Peyer's patch (tissue), 4 donors: ENCODE results near the gene ISCA1.

Experiments
- CTCF ChIP-seq, 6 experiments: fragments of 450-650 bp in 4 of 6; fragments of 200-600 bp in 2 of 6; sonication (generic) in 1 of 6; IDR thresholded peaks; one replicate each; pipeline ENCODE4 v1.5.1; 2017 to 2019; ENCODE audit warnings: antibody characterized with exemption in 6 of 6, mild to moderate bottlenecking in 3 of 6, moderate library complexity in 1 of 6
- POLR2A ChIP-seq, 2 donors: fragments of 450-650 bp; IDR thresholded peaks; one replicate each; pipeline ENCODE4 v1.5.1; 2017; ENCODE audit warnings: antibody characterized with exemption in 2 of 2, mild to moderate bottlenecking in 2 of 2, moderate library complexity in 2 of 2

GRCh38 chr9:86287013-86287412 lies 4.7 kb upstream of the ISCA1 start:
- TF ChIP-seq POLR2A (IDR thresholded peaks at IDR 0.05), result no peak
- TF ChIP-seq CTCF (IDR thresholded peaks at IDR 0.05), result no peak
